Hematopoietic multipotent progenitor cell treated with erythropoietin and hydrocortisone succinate and interleukin-3 and kit ligand, for 15 days (in vitro differentiated cells): Measurements from ENCODE around the gene ZC3H12C.

Experiments used
- DNase-seq: peaks from one replicate; pipeline ENCODE4 v3.0.0-alpha.2; 2015; ENCODE audit warnings: low spot score

ZC3H12C gene

GRCh38 chr11:110098645-110099044, 5.5 kb downstream of the ZC3H12C start:
- DNase-seq = no peak

GRCh38 chr11:110100476-110101240, 7.5 kb downstream of the ZC3H12C start:
- DNase-seq = no peak

GRCh38 chr11:110106713-110107274, 13.6 kb downstream of the ZC3H12C start:
- no peak for DNase-seq

- DNase-seq = no peak
Measured at GRCh38 chr11:110110854-110111253, 17.7 kb downstream of the ZC3H12C start.

GRCh38 chr11:110112457-110112856, 19.3 kb downstream of the ZC3H12C start:
- no peak for DNase-seq

DNA sequence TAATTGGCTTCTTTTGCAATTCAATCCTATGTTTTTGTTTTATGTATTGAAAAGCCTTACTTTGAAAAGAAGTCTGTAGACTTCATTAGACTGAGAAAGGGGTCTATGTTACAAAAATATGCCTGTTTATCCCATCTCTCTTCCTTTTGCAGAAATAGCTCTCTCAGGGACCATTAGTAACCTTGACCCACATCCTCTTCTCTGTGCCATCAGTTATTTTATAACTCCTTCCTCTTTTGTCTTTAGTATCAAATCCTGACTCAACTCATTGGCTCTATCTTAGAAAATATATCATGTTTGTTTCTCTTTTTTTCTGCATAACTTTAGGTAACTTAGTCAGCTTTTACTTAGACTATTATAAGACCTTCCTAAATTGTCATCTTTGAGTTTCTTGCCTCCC, 20.3 kb downstream of the ZC3H12C start:
- no peak for DNase-seq

GRCh38 chr11:110113973-110114372, 20.8 kb downstream of the ZC3H12C start:
- no peak for DNase-seq

- no peak for DNase-seq
Measured at GRCh38 chr11:110119317-110119716, 26.1 kb downstream of the ZC3H12C start.

- no peak for DNase-seq
Measured at GRCh38 chr11:110121204-110121603, 28.0 kb downstream of the ZC3H12C start.

DNA sequence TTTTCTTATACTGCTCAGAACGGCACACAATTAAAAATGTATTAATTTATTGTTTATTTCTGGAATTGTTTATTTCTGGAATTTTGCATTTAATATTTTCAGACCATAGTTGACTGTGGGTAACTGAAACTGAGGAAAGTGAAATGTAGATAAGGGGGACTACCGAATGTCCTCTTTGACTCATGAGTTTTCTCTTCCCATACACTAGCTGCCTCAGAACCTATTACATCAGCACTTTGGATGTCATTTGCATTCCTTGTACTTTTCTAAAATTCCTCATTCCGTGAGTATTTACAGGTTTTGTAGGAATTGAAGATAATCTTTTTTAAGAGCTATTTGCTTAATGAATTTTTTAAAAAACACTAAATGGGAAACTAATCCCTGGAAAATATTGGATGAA, 29.8 kb downstream of the ZC3H12C start:
- DNase-seq = no peak

DNA sequence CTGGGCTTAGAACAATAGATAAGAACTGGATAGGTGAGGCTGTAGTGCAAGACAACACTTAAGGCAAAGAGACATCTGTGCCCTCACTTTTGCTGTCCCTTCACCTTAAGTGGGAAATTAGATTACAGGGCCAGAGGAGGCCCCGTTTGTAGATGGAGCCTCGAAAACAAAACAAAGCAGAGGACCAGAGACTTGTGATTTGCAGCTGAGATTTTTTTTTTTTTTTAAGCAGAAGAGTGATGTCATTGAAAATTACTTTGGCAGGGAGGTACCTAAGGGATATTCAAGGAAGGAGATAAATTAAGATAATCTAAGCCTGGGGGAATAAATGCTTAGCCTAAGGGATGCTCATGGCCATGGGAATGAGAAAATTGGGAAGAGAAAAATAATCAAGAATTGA, 31.4 kb downstream of the ZC3H12C start:
- DNase-seq = no peak

- DNase-seq = no peak
Measured at GRCh38 chr11:110125632-110126031, 32.4 kb downstream of the ZC3H12C start.

DNA sequence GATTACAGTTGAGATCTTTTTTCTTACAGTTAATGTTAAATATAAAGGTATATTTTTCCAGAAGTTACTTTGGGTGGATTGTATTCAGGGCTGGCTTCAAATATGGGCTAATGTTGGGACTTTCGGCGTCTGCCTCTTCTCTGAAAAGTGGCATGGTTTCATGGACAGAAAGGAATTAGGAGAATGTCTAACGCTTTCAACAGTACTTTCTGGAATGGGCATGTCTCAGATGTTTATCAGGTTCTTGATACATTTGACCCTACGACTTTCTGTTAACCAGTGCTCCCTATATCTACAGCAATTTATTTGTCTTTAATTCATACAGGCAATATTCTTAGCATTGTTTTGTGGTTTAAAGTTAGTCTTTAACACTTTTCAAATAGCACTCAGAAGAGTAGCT, 33.7 kb downstream of the ZC3H12C start:
- DNase-seq = no peak

DNA sequence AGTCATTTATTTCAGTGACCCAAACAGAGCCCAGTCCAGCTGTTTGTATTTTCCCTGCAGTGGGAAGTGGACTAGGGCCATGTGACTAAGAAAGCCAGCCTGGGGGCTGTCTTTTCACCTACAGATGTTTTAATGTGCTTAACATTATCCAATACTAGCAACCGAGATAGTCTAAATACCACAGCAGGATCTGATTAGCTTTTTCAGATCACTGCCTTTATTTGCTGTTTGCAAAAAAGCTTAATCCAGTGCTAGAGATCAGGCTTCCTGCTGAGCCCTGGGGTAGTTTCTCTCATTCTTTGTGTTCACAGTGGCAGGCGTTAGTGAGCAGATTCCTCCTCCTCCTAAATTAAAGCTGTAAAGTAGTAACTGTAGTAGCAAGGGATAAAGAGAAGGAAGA, 35.0 kb downstream of the ZC3H12C start:
- DNase-seq = no peak

GRCh38 chr11:110130642-110131238, 37.5 kb downstream of the ZC3H12C start:
- DNase-seq = no peak

DNA sequence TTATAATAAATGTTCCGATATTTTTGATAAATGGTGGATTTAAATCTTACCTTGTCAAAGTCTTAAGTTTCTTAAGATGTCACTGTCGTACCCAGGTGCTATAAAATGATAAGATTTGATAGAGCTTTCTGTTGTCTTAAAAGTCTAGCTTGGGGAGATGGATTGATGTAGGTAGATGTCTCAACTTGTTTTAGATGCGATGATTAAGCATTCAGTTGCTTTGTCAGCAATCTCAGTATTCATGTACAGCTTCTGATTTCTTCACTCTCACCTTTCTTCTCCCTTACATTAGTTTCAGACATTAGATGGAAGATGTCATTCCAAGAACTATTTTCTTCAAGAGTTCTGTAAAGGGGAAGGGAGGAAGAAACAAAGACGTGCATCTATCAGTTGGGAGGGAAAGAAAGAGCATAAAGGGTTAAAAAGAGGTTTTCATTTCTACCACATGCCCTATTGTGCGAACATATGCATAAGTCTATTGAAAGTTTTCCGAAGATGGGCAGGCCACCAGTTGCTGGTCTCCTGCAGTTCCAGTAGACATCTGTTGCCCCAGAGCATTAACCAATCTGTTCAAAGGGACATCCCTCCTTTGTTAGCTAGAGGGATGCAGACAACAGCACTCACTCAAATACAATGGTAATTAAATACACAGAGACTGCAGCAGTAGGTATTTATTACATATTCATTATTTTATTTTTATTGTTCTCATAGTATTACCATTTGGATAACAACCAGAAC, 38.4 kb downstream of the ZC3H12C start:
- DNase-seq = no peak

DNA sequence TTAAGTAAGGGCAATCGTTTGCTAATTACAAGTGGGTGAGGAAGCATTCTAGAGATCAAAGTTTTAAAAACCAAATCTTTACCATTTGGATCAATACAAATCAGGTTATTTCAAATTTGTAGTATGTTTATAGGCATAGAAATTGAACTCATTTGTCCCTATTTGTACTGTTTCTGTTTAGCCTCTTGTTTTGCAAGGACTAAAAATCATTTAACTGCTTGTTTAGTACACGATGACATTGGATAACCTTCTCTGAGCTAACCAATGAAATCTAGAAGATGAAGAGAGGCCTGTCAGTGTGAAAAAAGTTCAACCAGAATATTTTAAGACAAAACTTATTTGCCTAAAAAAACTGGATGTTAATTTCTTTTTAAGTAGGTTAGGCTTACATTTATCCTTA, 40.0 kb downstream of the ZC3H12C start:
- DNase-seq = no peak

GRCh38 chr11:110134110-110134509, 40.9 kb downstream of the ZC3H12C start:
- no peak for DNase-seq

- DNase-seq = no peak
Measured at GRCh38 chr11:110141812-110142211, 48.6 kb downstream of the ZC3H12C start.

- no peak for DNase-seq
Measured at GRCh38 chr11:110147962-110148709, 54.9 kb downstream of the ZC3H12C start.

- DNase-seq = no peak
Measured at GRCh38 chr11:110148775-110149744, 55.9 kb downstream of the ZC3H12C start.
